Measurements from ENCODE around the gene SEMA3B. TPM values are rescaled to one million over a fixed set of nuclear protein-coding genes. Genes with fewer than 3 reads are reported as not detected.

SEMA3B gene
- total and polyA plus RNA-seq, 2 experiments from 2014 or later, result 67.7 to 104 TPM

- no peak for TF ChIP-seq EZH2phosphoT487 (IDR thresholded peaks at IDR 0.05; ENCODE audit: low read depth, severe bottlenecking, unreplicated experiment)
- TF ChIP-seq, protein P1, sequence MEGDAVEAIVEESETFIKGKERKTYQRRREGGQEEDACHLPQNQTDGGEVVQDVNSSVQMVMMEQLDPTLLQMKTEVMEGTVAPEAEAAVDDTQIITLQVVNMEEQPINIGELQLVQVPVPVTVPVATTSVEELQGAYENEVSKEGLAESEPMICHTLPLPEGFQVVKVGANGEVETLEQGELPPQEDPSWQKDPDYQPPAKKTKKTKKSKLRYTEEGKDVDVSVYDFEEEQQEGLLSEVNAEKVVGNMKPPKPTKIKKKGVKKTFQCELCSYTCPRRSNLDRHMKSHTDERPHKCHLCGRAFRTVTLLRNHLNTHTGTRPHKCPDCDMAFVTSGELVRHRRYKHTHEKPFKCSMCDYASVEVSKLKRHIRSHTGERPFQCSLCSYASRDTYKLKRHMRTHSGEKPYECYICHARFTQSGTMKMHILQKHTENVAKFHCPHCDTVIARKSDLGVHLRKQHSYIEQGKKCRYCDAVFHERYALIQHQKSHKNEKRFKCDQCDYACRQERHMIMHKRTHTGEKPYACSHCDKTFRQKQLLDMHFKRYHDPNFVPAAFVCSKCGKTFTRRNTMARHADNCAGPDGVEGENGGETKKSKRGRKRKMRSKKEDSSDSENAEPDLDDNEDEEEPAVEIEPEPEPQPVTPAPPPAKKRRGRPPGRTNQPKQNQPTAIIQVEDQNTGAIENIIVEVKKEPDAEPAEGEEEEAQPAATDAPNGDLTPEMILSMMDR (IDR thresholded peaks at IDR 0.05; ENCODE audit: poor library complexity), result no peak
- Histone ChIP-seq H3K27ac (peak overlapping the region; percentile 91), H2AFZ (no peak overlapping the region), H3K4me1 (ENCODE audit: insufficient read depth) (peaks cover 49% of the 10 kb centered on the region), H3K4me2 (peak overlapping the region; percentile 97), H3K79me2 (peaks cover 38% of the 10 kb centered on the region), H3K4me3 (no peak overlapping the region), H3K9me2 (replicated peaks; ENCODE audit: insufficient read depth) (no peaks in the 10 kb centered on the region), H3K9me3 (ENCODE audit: low read depth) (no peaks in the 10 kb centered on the region), H4K20me1 (ENCODE audit: insufficient read depth, poor library complexity, severe bottlenecking) (peaks cover 3% of the 10 kb centered on the region), H3K36me3 (replicated peaks; ENCODE audit: insufficient read depth, low read depth) (no peaks in the 10 kb centered on the region), H3K27me3 (no peaks in the 10 kb centered on the region)
- WGBS (ENCODE audit: low lambda C conversion rate, missing lambda C conversion rate), result 94% methylated on average over 10 of the region's 11 CpGs
- DNase-seq (ENCODE audit: low spot score), result no peak
Measured at GRCh38 chr3:50318163-50318562, 49.2 kb downstream of the SEMA3B start.

DNA sequence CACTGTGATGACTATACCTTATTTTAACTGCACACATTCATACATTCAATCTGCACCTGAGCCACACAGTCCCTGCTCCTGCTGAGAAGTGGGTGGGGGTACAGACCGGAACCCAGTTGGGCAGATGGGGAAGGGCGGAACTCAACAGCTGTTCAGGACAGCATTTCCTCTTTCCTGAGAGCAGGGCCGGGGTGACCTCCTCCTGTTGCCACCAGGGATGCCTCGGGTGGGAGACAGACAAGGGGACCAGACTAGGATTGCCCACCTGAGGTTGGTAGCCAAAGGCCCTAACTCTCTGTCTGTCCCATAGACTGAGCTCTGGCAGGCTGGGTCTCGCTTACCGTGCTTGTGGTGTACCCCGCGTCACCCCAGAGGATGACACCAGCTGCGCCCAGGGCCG lies 49.7 kb downstream of the SEMA3B start:
- no peaks in the 10 kb centered on the region for H3K9me3 ChIP-seq (ENCODE audit: low read depth)
- peaks cover 38% of the 10 kb centered on the region for H3K79me2 ChIP-seq
- TF ChIP-seq, protein P1 (IDR thresholded peaks at IDR 0.05; ENCODE audit: poor library complexity), result no peak
- TF ChIP-seq EZH2 (IDR thresholded peaks at IDR 0.05; ENCODE audit: borderline replicate concordance), result no peak
- TF ChIP-seq EZH2phosphoT487 (IDR thresholded peaks at IDR 0.05; ENCODE audit: low read depth, severe bottlenecking, unreplicated experiment), result no peak
- H3K4me1 ChIP-seq (ENCODE audit: insufficient read depth), result peaks cover 49% of the 10 kb centered on the region
- 95% methylated on average over 10 of the region's 10 CpGs for WGBS (ENCODE audit: low lambda C conversion rate, missing lambda C conversion rate)
- no peaks in the 10 kb centered on the region for H3K27me3 ChIP-seq
- DNase-seq (ENCODE audit: low spot score), result no peak
- peak overlapping the region; percentile 97 for H3K4me2 ChIP-seq
- no peak overlapping the region for H2AFZ ChIP-seq
- H3K27ac ChIP-seq, result no peak overlapping the region
- peaks cover 3% of the 10 kb centered on the region for H4K20me1 ChIP-seq (ENCODE audit: insufficient read depth, poor library complexity, severe bottlenecking)
- no peak overlapping the region for H3K4me3 ChIP-seq
- H3K36me3 ChIP-seq (replicated peaks; ENCODE audit: insufficient read depth, low read depth), result no peaks in the 10 kb centered on the region
- no peaks in the 10 kb centered on the region for H3K9me2 ChIP-seq (replicated peaks; ENCODE audit: insufficient read depth)

- Histone ChIP-seq H3K9me2 (replicated peaks; ENCODE audit: insufficient read depth) (no peaks in the 10 kb centered on the region), H2AFZ (no peak overlapping the region), H3K27ac (peak overlapping the region; percentile 100), H3K4me2 (peak overlapping the region; percentile 97), H4K20me1 (ENCODE audit: insufficient read depth, poor library complexity, severe bottlenecking) (peaks cover 3% of the 10 kb centered on the region), H3K79me2 (peaks cover 38% of the 10 kb centered on the region), H3K4me3 (no peak overlapping the region), H3K4me1 (ENCODE audit: insufficient read depth) (peaks cover 51% of the 10 kb centered on the region), H3K27me3 (no peaks in the 10 kb centered on the region), H3K9me3 (ENCODE audit: low read depth) (no peaks in the 10 kb centered on the region), H3K36me3 (replicated peaks; ENCODE audit: insufficient read depth, low read depth) (no peaks in the 10 kb centered on the region)
- no peak for TF ChIP-seq EZH2phosphoT487 (IDR thresholded peaks at IDR 0.05; ENCODE audit: low read depth, severe bottlenecking, unreplicated experiment)
- TF ChIP-seq, protein P1 (IDR thresholded peaks at IDR 0.05; ENCODE audit: poor library complexity), result no peak
- TF ChIP-seq EZH2 (IDR thresholded peaks at IDR 0.05; ENCODE audit: borderline replicate concordance), result no peak
- 96% methylated on average over 16 of the region's 16 CpGs for WGBS (ENCODE audit: low lambda C conversion rate, missing lambda C conversion rate)
- no peak for DNase-seq (ENCODE audit: low spot score)
Measured at GRCh38 chr3:50319181-50319893, 50.4 kb downstream of the SEMA3B start.

Measured in hepatocyte (in vitro differentiated cells).